Activated T-cell treated with anti-CD3 and anti-CD28 coated beads, Interleukin-2, amount 50 U/mL, for 72 hours (primary cell): Measurements from ENCODE around the gene ELN. TPM values are rescaled to one million over a fixed set of nuclear protein-coding genes. Genes with fewer than 3 reads are reported as not detected.
"Not testable (repeated sequence)": the region's sequence is repeated elsewhere in the genome, so short reads cannot be mapped to it uniquely, and the experiment has no call there.

Experiments
- ATAC-seq, 2 donors: fragments of 150-1000 bp; cut with Tn5 transposase; replicated peaks in 1 of 2; 2 replicates each; pipeline ENCODE4 v1.10.0; 2021; ENCODE audit warnings: moderate library complexity in 2 of 2, mild to moderate bottlenecking in 1 of 2
- DNase-seq, 2 donors: peaks; one replicate each; pipeline ENCODE4 v3.0.0; 2021 to 2022; ENCODE audit warnings: mixed read lengths in 1 of 2
- H3K27ac Mint-ChIP-seq: one replicate; pipeline ENCODE4 v1.8.0; 2022; ENCODE audit warnings: mild to moderate bottlenecking, moderate library complexity, mixed read lengths
- H3K27me3 Mint-ChIP-seq: one replicate; pipeline ENCODE4 v1.8.0; 2022; ENCODE audit warnings: low read depth, mixed read lengths
- H3K36me3 Mint-ChIP-seq, 2 donors: one replicate each; pipeline ENCODE4 v1.8.0; 2022; ENCODE audit warnings: mixed read lengths in 2 of 2, mild to moderate bottlenecking in 1 of 2; ENCODE audit not compliant: insufficient read depth in 2 of 2
- H3K4me1 Mint-ChIP-seq: one replicate; pipeline ENCODE4 v1.8.0; 2022; ENCODE audit warnings: low read depth, mixed read lengths
- H3K4me3 Mint-ChIP-seq, 2 donors: one replicate each; pipeline ENCODE4 v1.8.0; 2022; ENCODE audit warnings: mild to moderate bottlenecking in 2 of 2, mixed read lengths in 2 of 2, moderate library complexity in 2 of 2
- H3K9me3 Mint-ChIP-seq, 2 donors: one replicate each; pipeline ENCODE4 v1.8.0; 2022; ENCODE audit warnings: mixed read lengths in 2 of 2
- total RNA-seq, 2 donors: library from RNA; stranded (reverse); gene quantifications; one replicate each; pipeline ENCODE4 v1.2.3, GENCODE V29; 2022

The ELN gene
- total RNA-seq, 2 donors from 2014 or later = not detected

DNA sequence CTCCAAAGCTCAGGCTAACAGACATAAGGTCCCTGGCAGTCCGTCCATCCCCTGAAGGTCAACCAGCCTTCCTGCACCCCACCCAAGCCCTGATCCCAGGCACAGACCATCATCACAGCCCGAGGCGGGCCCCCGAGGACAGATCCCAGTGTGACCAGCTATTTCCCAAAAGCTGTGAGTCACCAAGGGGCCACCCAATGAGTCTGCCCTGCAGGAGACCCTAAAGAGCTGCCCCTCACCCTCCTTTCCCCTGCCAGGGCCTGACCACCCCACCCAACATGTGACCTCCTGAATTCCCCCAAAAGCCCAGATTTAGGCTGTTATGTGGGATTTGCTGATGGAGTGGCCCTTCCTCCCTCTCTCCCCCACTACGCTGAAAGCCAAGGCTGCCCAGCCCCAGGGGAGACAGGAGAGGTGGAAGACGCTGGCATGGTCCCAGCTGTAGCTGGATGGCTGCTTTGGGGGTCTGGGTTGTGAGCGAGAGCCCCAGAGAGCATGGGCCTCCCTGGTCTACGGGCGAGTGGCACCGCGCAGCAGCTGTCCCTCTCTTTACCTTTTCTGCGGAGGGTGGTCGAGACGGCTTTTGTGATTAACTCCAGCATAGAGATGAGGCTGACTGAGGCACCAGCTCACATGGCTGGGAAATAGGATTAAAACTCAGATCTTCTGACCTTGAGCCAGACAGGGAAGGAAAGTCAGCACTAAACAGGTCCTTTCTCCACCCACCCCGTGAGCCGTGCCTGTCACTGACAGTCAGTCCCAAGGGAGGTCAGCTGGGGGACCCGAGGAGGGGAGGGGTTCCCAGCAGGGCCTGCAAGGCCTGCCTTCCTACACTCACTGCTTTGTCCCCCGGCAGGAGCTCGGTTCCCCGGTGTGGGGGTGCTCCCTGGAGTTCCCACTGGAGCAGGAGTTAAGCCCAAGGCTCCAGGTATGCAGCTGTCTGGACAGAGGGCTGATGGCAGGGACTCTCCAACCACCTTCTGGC lies 16.7 kb downstream of the ELN start:
- ATAC-seq = no peak
- Mint-ChIP-seq H3K27me3 (no peaks in the 10 kb centered on the region), H3K4me3 (no peak overlapping the region), H3K9me3 (no peaks in the 10 kb centered on the region), H3K36me3 (no peaks in the 10 kb centered on the region), H3K27ac (no peak overlapping the region), H3K4me1 (no peaks in the 10 kb centered on the region)
- DNase-seq = no peak

DNA sequence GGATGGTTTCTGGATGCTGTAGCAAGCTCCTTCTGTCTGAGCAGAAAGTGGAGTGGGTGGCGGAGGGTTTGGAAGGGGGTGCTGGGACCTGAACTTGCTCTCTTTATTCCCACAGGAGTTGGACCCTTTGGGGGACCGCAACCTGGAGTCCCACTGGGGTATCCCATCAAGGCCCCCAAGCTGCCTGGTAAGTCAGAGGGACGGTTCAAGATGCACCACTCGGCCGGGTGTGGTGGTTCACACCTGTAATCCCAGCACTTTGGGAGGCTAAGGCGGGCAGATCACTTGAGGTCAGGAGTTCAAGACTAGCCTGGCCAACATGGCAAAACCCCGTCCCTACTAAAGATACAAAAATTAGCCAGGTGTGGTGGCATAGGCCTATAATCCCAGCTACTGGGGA lies 18.6 kb downstream of the ELN start:
- ATAC-seq, H3K4me3 Mint-ChIP-seq, H3K27ac Mint-ChIP-seq, DNase-seq, H3K27me3 Mint-ChIP-seq, H3K4me1 Mint-ChIP-seq, H3K36me3 Mint-ChIP-seq, H3K9me3 Mint-ChIP-seq: not testable (repeated sequence)

DNA sequence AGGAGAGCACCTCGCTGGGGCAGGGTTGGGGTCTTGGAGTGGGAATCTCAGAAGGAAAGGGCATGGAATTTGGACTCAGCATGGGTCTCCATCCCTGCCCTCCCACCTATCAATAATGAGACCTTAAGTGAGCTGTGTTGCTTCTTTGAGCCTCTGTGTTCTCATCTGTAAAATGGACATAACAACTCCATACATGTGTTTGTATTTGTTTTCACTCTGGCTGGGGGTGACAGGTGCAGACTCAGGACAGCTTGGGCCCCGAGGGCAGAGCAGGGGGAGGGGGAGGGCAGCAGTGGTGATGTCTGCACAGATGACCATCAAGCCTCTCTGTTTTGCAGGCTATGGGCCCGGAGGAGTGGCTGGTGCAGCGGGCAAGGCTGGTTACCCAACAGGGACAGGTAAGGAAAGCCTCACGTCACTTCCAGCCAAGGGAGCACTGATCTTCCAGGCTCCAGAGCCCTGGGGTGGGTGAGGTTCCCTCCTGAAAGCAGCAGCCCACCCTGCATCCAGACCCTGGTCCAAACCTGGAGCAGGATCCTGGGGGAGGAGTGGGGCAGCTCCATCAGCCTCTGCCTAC lies 19.9 kb downstream of the ELN start:
- ATAC-seq (no peak), DNase-seq (no peak)
- no peaks in the 10 kb centered on the region for H3K27me3 Mint-ChIP-seq
- no peaks in the 10 kb centered on the region for H3K36me3 Mint-ChIP-seq
- no peak overlapping the region for H3K27ac Mint-ChIP-seq
- no peaks in the 10 kb centered on the region for H3K4me1 Mint-ChIP-seq
- H3K9me3 Mint-ChIP-seq = no peaks in the 10 kb centered on the region
- H3K4me3 Mint-ChIP-seq = no peak overlapping the region

GRCh38 chr7:74048999-74049599 lies 21.1 kb downstream of the ELN start:
- DNase-seq = no peak
- no peaks in the 10 kb centered on the region for H3K36me3 Mint-ChIP-seq

GRCh38 chr7:74049997-74050798 lies 22.2 kb downstream of the ELN start:
- ATAC-seq (no peak), DNase-seq (no peak)
- H3K4me1 Mint-ChIP-seq = no peaks in the 10 kb centered on the region
- no peak overlapping the region for H3K27ac Mint-ChIP-seq
- no peak overlapping the region for H3K4me3 Mint-ChIP-seq
- no peaks in the 10 kb centered on the region for H3K36me3 Mint-ChIP-seq
- no peaks in the 10 kb centered on the region for H3K9me3 Mint-ChIP-seq
- H3K27me3 Mint-ChIP-seq = peaks cover 7% of the 10 kb centered on the region

More at GRCh38 chr7:74048999-74049599, 21.1 kb downstream of the ELN start:
- no peaks in the 10 kb centered on the region for H3K4me1 Mint-ChIP-seq
- no peak overlapping the region for H3K27ac Mint-ChIP-seq
- H3K27me3 Mint-ChIP-seq = peaks cover 7% of the 10 kb centered on the region
- no peak overlapping the region for H3K4me3 Mint-ChIP-seq
- H3K9me3 Mint-ChIP-seq = no peaks in the 10 kb centered on the region
- ATAC-seq = no peak

DNA sequence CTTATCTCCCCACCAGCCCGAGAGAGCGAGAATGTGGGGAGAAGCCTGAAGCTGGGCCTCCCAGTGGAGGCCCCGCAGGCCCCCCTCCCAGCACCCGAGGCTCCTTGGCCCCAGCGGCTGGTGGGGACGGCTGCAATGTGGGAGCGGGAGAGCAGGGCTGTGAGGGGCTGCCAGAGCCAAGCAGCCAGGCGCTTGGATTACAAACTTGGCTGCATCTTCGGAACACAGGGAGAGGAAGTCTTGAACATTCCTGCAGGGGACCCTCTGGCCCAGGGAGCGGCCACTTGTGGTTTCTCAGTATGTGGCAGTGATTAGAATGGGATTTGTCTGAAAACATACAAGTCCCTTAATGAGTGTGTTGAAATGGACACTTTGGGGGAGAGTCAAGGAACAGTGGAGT lies 23.2 kb downstream of the ELN start:
- Mint-ChIP-seq H3K4me3 (no peak overlapping the region), H3K9me3 (no peaks in the 10 kb centered on the region), H3K27ac (no peak overlapping the region), H3K36me3 (no peaks in the 10 kb centered on the region), H3K4me1 (no peaks in the 10 kb centered on the region), H3K27me3 (peaks cover 7% of the 10 kb centered on the region)
- no peak for DNase-seq
- no peak for ATAC-seq

DNA sequence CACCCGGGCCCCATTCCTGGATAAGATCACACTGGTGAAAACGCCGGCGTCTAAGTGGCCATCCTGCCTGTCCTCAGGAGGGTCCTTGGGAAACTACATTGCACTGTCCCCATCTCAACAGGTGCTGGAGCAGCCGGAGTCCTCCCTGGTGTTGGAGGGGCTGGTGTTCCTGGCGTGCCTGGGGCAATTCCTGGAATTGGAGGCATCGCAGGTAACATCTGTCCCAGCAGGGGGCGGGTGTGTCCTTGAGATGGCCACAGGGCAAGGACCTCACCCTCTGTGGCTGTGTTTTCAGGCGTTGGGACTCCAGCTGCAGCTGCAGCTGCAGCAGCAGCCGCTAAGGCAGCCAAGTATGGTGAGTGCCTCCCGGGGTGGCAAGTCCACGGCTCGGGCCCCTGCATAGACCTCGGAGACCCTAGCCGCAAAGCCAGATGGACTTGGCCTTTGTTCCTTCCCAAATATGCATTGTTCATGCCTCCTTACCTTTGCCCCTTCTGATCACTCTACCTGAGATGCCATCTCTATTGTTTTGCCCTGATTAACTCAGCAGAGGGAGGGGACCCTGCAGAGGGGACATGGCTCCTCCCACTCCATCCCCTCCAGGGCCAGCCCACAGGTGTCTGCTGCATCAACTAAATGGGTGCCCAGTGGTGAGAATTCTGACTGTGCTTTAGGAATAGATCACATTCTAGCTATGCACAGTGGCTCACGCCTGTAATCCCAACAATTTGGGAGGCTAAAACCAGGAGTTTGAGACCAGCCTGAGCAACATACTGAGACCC lies 23.8 kb downstream of the ELN start:
- no peak overlapping the region for H3K27ac Mint-ChIP-seq
- no peaks in the 10 kb centered on the region for H3K9me3 Mint-ChIP-seq
- no peak overlapping the region for H3K4me3 Mint-ChIP-seq
- no peaks in the 10 kb centered on the region for H3K4me1 Mint-ChIP-seq
- no peaks in the 10 kb centered on the region for H3K36me3 Mint-ChIP-seq
- no peak for DNase-seq
- H3K27me3 Mint-ChIP-seq = peaks cover 7% of the 10 kb centered on the region
- ATAC-seq = no peak

DNA sequence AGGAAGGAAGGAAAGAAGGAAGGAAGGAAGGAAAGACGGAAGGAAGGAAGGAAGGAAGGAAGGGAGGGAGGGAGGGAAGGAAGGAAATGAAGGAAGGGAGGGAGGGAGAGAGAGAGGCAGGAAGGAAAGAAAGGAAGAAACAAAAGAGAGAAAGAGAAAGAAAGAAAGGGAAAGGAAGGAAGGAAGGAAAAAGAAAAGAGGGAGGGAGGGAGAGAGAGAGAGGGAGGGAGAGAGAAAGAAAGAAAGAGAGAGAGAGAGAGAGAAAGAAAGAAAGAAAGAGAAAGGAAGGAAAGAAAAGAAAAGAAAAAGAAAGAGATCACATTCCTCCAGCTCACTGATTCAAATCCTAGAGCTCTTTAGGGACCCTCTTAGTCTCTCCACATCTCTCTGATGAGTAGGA lies 24.7 kb downstream of the ELN start:
- H3K27ac Mint-ChIP-seq = no peak overlapping the region
- no peaks in the 10 kb centered on the region for H3K4me1 Mint-ChIP-seq
- H3K9me3 Mint-ChIP-seq = no peaks in the 10 kb centered on the region
- H3K4me3 Mint-ChIP-seq = no peak overlapping the region
- ATAC-seq = no peak
- H3K27me3 Mint-ChIP-seq = peaks cover 8% of the 10 kb centered on the region
- no peaks in the 10 kb centered on the region for H3K36me3 Mint-ChIP-seq
- DNase-seq = no peak

DNA sequence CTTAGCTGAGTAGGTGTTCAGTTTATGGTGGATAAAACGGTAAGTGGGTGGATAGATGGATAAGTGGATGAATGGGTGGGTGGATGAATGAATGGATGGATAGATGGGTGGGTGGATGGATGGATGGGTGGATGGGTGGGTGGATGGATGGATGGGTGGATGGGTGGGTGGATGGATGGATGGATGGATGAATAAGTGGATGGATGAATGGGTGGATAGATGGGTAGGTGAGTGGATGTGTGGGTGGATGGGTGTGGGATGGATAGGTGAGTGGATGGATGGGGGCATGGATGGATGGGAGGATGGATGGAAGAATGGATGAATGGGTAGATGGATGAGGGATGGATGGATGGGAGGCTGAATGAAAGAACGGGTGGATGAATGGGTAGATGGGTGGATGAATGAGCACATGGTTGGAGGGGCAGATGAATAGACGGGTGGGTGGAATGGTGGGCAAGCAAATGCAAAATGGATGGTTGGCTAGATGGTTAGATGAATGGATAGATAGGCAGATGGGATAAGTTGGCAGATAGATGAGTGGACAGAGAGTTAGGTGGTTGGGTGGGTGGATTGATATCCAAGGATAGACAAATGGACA lies 25.7 kb downstream of the ELN start:
- Mint-ChIP-seq H3K4me3 (no peak overlapping the region), H3K27me3 (peaks cover 16% of the 10 kb centered on the region), H3K36me3 (no peaks in the 10 kb centered on the region), H3K27ac (no peak overlapping the region), H3K4me1 (no peaks in the 10 kb centered on the region), H3K9me3 (no peaks in the 10 kb centered on the region)
- no peak for ATAC-seq
- no peak for DNase-seq

DNA sequence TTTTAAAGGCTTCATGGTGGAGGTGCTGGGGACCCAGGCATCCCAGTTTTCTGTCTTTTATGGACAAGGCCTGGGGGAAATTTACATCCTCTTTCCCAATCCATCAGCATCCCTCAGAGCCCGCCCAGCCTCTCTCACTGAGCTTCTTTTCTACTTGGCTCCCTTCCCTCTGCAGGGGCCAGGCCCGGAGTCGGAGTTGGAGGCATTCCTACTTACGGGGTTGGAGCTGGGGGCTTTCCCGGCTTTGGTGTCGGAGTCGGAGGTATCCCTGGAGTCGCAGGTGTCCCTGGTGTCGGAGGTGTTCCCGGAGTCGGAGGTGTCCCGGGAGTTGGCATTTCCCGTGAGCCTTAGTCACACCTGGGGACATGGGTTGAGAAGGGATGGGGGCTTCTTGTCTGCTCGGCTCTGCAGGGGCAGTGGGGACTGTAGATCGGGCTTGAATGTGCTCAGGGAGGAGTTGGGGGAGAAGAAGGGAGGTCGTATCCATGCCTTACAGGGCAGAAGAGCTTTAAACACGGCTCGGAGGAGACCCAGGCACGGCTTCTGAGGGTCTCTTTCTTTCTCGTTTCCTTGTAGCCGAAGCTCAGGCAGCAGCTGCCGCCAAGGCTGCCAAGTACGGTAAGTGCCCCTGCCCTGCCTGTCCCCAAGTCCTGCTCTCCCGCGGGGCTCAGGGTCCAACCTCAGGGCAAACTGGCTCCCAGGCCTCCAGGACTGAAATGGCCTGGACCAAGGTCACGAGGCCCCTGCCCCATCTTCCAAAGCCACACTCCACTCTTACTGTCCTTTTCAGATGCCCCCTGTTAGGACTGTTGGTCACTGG lies 28.3 kb downstream of the ELN start:
- H3K4me3 Mint-ChIP-seq = no peak overlapping the region
- no peak overlapping the region for H3K27ac Mint-ChIP-seq
- no peaks in the 10 kb centered on the region for H3K9me3 Mint-ChIP-seq
- H3K27me3 Mint-ChIP-seq = peaks cover 16% of the 10 kb centered on the region
- DNase-seq = no peak
- no peak for ATAC-seq
- no peaks in the 10 kb centered on the region for H3K4me1 Mint-ChIP-seq
- H3K36me3 Mint-ChIP-seq = no peaks in the 10 kb centered on the region

DNA sequence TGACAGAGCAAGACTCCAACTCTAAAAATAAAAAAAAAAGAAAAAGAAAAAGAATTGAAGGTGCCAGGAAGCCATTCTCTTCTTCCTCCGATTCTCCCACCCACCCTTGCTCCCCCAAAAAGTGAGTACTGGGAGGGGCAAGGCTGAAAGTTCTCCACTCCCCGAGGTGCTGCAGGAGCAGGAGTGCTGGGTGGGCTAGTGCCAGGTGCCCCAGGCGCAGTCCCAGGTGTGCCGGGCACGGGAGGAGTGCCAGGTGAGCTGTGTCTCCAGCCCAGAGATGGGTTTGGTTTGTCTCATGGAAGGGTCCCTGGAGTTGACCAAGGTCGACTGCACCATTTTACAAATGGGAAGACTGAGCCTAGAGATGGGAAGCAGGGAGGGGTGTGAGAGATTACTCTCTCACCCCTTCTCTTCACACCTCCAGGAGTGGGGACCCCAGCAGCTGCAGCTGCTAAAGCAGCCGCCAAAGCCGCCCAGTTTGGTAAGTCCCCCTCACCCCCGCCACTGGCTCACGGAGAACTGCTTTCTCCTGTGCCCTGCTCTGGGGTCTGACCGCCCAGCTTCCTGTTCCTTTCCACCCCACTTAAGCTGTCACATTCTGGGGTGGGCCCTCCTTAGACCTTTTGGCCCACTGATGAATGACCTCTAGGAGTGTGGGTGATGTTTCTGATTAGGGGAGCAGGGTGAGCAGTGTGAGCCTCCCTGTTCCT lies 29.4 kb downstream of the ELN start:
- DNase-seq (no peak), ATAC-seq (no peak)
- Mint-ChIP-seq H3K4me1 (no peaks in the 10 kb centered on the region), H3K36me3 (no peaks in the 10 kb centered on the region), H3K27ac (no peak overlapping the region), H3K4me3 (no peak overlapping the region), H3K27me3 (peaks cover 16% of the 10 kb centered on the region), H3K9me3 (no peaks in the 10 kb centered on the region)
